ENCODE data around the gene CLEC16A. TPM values are rescaled to one million over a fixed set of nuclear protein-coding genes. Genes with fewer than 3 reads are reported as not detected.
A peak's percentile ranks its signal among the peaks of the same experiment; 100 is the strongest.

The CLEC16A gene
- total and polyA plus RNA-seq, 9 donors: 11.5 to 18.3 (median 14.9) TPM

- H3K4me3 ChIP-seq (ENCODE audit: low read length): no peak overlapping the region
- no CpG with 5 or more reads among the region's 5 CpGs for WGBS (ENCODE audit: insufficient coverage)
- H3K9me3 ChIP-seq (replicated peaks; ENCODE audit: control insufficient read depth, low read depth, low read length): no peaks in the 10 kb centered on the region
- H3K27me3 ChIP-seq (ENCODE audit: control insufficient read depth, insufficient read depth, low read length): no peaks in the 10 kb centered on the region
- peak overlapping the region; percentile 92 for H3K27ac ChIP-seq (ENCODE audit: low read length)
- H3K4me1 ChIP-seq (ENCODE audit: control insufficient read depth, insufficient read depth, low read length): peaks cover 17% of the 10 kb centered on the region
- DNase-seq: no peak
- peaks cover 42% of the 10 kb centered on the region for H3K36me3 ChIP-seq (ENCODE audit: control insufficient read depth, insufficient read depth, low read length)
These were observed 102.1 kb downstream of the CLEC16A start for GRCh38 chr16:11046382-11046931.

DNA sequence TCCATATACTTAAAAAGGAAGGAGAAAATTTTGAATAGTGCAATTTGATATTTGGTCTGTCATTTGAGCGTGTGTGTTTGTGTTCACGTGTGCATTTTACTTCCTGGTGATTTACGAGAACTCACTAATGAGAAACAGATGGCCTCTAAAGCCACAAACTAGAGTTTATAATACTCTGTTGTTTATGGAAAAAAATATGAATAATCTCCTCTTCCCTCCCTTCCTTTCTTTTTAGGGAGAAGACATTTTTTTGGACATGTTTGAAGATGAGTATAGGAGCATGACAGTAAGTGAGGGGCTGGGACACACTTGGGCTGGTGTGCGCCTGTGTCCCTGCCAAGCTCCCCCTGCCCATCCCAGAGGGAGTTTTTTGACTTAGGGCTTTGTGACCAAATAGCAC lies 102.7 kb downstream of the CLEC16A start:
- Histone ChIP-seq H3K27me3 (ENCODE audit: control insufficient read depth, insufficient read depth, low read length) (no peaks in the 10 kb centered on the region), H3K27ac (ENCODE audit: low read length) (peak overlapping the region; percentile 92), H3K9me3 (replicated peaks; ENCODE audit: control insufficient read depth, low read depth, low read length) (no peaks in the 10 kb centered on the region), H3K36me3 (ENCODE audit: control insufficient read depth, insufficient read depth, low read length) (peaks cover 44% of the 10 kb centered on the region), H3K4me3 (ENCODE audit: low read length) (no peak overlapping the region), H3K4me1 (ENCODE audit: control insufficient read depth, insufficient read depth, low read length) (peaks cover 17% of the 10 kb centered on the region)
- no CpG with 5 or more reads among the region's 4 CpGs for WGBS (ENCODE audit: insufficient coverage)
- peak; percentile 95 for DNase-seq

DNA sequence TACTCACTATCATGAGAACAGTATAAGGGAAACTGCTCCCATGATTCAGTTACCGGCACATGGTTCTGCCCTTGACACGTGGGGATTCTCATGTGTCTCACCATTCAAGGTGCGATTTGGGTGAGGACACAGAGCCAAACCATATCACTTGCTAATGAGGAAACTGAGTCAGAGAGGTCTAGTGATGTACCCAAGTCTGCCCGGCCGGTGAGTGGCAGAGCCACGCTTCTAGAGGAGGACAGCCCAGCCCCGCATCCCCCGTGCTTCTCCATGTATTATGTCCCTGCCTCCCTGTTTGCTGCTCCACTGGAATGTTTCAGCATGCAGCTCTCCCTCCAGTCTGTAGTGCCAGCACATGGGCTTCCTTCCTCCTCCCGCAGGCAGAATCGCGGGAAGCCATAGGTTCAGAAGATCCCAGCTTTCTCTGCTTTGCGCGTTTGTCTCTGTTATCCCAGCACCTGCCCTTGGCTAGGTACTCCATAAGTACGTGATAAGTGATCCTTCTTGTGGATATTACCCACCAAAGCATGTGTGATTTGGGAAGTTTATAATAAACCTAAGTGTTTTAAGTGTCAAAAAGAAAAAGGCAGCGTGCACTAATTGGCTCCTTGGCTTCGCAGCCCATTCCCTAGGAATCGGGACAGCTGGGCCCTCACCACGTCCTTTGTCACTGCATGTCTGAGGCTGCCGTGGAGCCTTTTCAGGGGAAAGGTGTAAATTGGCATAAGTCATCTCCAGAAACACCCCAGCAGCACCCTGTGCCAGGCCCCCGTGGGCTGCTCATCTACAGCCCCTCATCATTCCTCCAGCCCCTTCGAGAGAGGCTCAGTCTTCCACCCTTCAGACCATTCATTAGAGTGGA lies 103.8 kb downstream of the CLEC16A start:
- H3K27ac ChIP-seq (ENCODE audit: low read length): peak overlapping the region; percentile 92
- no peak for DNase-seq
- no peaks in the 10 kb centered on the region for H3K9me3 ChIP-seq (replicated peaks; ENCODE audit: control insufficient read depth, low read depth, low read length)
- H3K4me1 ChIP-seq (ENCODE audit: control insufficient read depth, insufficient read depth, low read length): peaks cover 17% of the 10 kb centered on the region
- no peaks in the 10 kb centered on the region for H3K27me3 ChIP-seq (ENCODE audit: control insufficient read depth, insufficient read depth, low read length)
- 75% methylated on average over 15 of the region's 21 CpGs for WGBS (ENCODE audit: insufficient coverage)
- H3K4me3 ChIP-seq (ENCODE audit: low read length): no peak overlapping the region
- peaks cover 42% of the 10 kb centered on the region for H3K36me3 ChIP-seq (ENCODE audit: control insufficient read depth, insufficient read depth, low read length)

DNA sequence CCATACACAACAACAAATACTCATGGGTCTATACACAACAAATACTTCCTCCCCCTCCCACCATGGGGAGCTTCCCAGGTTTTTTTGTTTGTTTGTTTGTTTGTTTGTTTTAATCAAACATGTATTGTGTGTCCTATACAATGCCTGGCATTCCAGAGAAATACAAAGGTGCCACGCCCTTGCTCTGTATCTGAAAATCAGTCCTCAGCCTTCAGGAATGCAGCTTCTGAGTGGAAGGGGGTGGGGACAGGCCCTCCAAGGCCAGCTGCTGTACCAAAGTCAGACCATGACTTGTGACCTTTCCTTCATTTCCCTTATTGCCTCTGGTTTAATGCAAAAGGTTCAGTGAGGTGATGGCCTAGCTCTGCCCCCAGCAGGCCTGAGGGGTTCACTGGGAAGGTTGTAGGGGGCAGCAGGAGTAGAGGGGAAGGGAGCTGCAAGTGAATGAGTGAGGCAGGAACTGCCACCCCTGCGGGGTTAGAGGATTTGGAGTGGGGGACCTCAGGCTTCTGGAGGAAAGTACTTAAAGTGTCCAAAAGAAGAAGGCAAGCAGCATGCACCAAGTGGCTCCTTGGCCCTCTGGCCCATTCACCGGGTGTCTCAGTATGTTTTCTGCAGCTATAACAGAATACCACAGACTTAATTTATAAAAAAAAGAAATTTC lies 105.2 kb downstream of the CLEC16A start:
- H3K36me3 ChIP-seq (ENCODE audit: control insufficient read depth, insufficient read depth, low read length): peaks cover 44% of the 10 kb centered on the region
- WGBS (ENCODE audit: insufficient coverage): no CpG with 5 or more reads among the region's 3 CpGs
- no peak overlapping the region for H3K27ac ChIP-seq (ENCODE audit: low read length)

DNA sequence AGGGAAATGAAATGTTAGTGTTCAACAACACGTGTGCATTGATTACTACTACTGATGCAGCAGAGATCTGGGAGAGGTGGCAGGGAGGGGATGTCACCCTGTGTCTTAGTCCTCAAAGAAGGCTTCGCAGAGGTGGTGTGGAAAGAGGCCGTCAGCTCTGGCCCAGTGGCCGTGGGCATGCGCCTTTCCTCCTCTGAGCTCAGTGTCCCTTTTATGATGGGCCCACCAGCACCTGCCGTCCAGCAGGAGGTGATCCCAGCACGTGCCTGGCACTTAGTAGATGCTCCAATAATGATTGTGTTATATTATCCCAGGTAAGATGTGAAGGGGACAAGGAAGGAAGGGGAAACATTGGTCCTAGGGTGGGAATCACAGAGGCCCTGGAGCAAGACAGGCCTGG lies 106.2 kb downstream of the CLEC16A start:
- no peaks in the 10 kb centered on the region for H3K27me3 ChIP-seq (ENCODE audit: control insufficient read depth, insufficient read depth, low read length)
- no peaks in the 10 kb centered on the region for H3K9me3 ChIP-seq (replicated peaks; ENCODE audit: control insufficient read depth, low read depth, low read length)
- H3K36me3 ChIP-seq (ENCODE audit: control insufficient read depth, insufficient read depth, low read length): peaks cover 41% of the 10 kb centered on the region
- DNase-seq: no peak
- 91% methylated on average over 5 of the region's 7 CpGs for WGBS (ENCODE audit: insufficient coverage)
- peaks cover 20% of the 10 kb centered on the region for H3K4me1 ChIP-seq (ENCODE audit: control insufficient read depth, insufficient read depth, low read length)
- H3K27ac ChIP-seq (ENCODE audit: low read length): no peak overlapping the region
- no peak overlapping the region for H3K4me3 ChIP-seq (ENCODE audit: low read length)

More for the DNA sequence above, 105.2 kb downstream of the CLEC16A start:
- no peak for DNase-seq
- no peaks in the 10 kb centered on the region for H3K9me3 ChIP-seq (replicated peaks; ENCODE audit: control insufficient read depth, low read depth, low read length)
- H3K4me3 ChIP-seq (ENCODE audit: low read length): no peak overlapping the region
- H3K27me3 ChIP-seq (ENCODE audit: control insufficient read depth, insufficient read depth, low read length): no peaks in the 10 kb centered on the region
- H3K4me1 ChIP-seq (ENCODE audit: control insufficient read depth, insufficient read depth, low read length): peaks cover 20% of the 10 kb centered on the region

- Histone ChIP-seq H3K27me3 (ENCODE audit: control insufficient read depth, insufficient read depth, low read length) (no peaks in the 10 kb centered on the region), H3K36me3 (ENCODE audit: control insufficient read depth, insufficient read depth, low read length) (peaks cover 41% of the 10 kb centered on the region), H3K4me1 (ENCODE audit: control insufficient read depth, insufficient read depth, low read length) (peaks cover 20% of the 10 kb centered on the region), H3K4me3 (ENCODE audit: low read length) (no peak overlapping the region), H3K9me3 (replicated peaks; ENCODE audit: control insufficient read depth, low read depth, low read length) (no peaks in the 10 kb centered on the region), H3K27ac (ENCODE audit: low read length) (no peak overlapping the region)
- no peak for DNase-seq
- WGBS (ENCODE audit: insufficient coverage): 79% methylated on average over 6 of the region's 7 CpGs
These were observed 106.6 kb downstream of the CLEC16A start for GRCh38 chr16:11050944-11051343.

DNA sequence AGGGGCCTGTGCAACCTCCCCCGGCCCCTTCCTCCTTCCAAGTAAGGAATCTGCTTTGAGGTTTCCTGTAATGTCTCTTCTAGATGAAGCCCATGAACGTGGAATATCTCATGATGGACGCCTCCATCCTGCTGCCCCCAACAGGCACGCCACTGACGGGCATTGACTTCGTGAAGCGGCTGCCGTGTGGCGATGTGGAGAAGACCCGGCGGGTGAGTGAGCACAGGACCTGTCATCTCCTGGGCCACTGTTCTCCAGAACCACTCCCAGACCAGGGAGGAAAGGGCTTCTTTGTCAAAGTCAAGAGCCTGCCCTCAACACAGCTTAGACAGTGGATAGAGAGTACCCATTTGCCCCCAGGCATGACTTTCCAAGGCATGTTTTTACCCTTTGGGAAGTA lies 107.1 kb downstream of the CLEC16A start:
- Histone ChIP-seq H3K4me1 (ENCODE audit: control insufficient read depth, insufficient read depth, low read length) (peaks cover 18% of the 10 kb centered on the region), H3K36me3 (ENCODE audit: control insufficient read depth, insufficient read depth, low read length) (peaks cover 41% of the 10 kb centered on the region), H3K27ac (ENCODE audit: low read length) (no peak overlapping the region), H3K9me3 (replicated peaks; ENCODE audit: control insufficient read depth, low read depth, low read length) (no peaks in the 10 kb centered on the region), H3K4me3 (ENCODE audit: low read length) (no peak overlapping the region), H3K27me3 (ENCODE audit: control insufficient read depth, insufficient read depth, low read length) (no peaks in the 10 kb centered on the region)
- no peak for DNase-seq
- WGBS (ENCODE audit: insufficient coverage): 95% methylated on average over 8 of the region's 11 CpGs

DNA sequence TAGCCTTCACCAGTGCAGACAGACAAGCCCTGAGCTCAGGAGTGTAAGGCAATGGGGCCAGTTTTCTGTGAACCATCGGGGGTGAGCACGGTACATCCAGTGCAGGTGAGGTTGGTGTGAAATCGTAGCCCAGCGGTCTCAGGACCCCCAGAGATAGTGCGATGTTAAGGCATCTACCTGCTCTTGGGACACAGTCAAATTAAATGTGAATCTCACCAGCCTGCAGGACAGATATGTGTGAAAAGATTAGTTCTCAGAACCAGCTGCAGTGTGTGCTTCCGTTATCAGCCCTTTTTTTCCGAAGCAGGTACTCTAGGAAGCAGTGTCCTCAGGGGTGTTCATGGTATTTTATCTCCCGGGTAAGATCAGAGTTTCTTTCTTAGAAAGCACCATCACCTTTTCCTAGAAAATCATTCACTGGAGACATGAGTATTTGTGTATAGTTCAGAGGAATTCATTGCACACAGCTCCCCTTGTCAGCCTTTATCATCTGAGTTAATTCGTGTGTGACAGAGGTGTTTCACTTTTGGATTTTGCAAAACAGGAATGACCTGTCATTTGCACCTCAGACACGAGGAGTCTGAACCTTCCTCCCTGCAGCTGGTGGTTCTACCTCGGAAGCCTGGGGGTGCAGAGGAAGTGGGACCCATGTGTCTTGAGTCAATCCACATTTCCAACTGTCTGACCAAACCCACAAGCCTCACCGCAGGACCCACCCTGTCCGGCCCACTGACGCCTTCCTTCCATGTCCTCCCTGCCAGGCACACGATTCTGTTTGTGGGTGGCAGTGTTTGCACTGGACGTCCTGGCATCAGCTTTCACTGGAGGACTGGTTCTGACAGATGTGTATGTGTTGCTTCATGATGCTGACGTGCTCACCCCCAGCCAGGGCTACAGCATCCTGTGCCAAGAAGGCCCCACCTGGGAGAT lies 107.8 kb downstream of the CLEC16A start:
- DNase-seq: no peak
- Histone ChIP-seq H3K27me3 (ENCODE audit: control insufficient read depth, insufficient read depth, low read length) (no peaks in the 10 kb centered on the region), H3K9me3 (replicated peaks; ENCODE audit: control insufficient read depth, low read depth, low read length) (no peaks in the 10 kb centered on the region), H3K4me1 (ENCODE audit: control insufficient read depth, insufficient read depth, low read length) (peaks cover 15% of the 10 kb centered on the region), H3K27ac (ENCODE audit: low read length) (no peak overlapping the region), H3K4me3 (ENCODE audit: low read length) (no peak overlapping the region), H3K36me3 (ENCODE audit: control insufficient read depth, insufficient read depth, low read length) (peaks cover 43% of the 10 kb centered on the region)
- WGBS (ENCODE audit: insufficient coverage): 88% methylated on average over 8 of the region's 17 CpGs

DNA sequence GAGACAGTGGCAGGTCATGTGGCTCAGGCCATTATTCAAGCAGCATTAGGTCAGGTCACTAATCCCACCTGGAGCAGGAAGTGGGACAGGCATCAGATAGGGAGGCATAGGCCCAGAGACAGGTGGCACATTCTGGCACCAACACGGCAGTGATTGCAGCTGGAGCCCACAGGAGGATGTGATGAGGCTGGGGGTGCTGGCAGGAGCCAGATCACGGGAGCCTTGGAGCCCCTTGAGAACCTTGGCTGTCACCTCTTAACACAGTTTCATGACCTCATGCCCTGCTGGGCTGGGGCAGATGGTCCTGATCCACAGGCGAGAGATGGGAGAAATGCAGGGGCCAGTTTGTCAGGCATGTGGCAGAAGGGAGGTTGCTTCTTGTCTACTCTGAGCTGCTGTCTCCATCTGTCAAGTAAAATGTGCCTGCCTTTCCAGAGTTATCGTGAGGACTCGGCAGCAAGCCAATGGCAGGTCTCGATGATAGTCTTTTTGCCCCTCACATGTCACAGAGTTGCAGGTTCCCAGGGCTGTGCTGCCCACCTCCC lies 109.6 kb downstream of the CLEC16A start:
- Histone ChIP-seq H3K27me3 (ENCODE audit: control insufficient read depth, insufficient read depth, low read length) (no peaks in the 10 kb centered on the region), H3K27ac (ENCODE audit: low read length) (no peak overlapping the region), H3K4me3 (ENCODE audit: low read length) (no peak overlapping the region), H3K9me3 (replicated peaks; ENCODE audit: control insufficient read depth, low read depth, low read length) (no peaks in the 10 kb centered on the region), H3K36me3 (ENCODE audit: control insufficient read depth, insufficient read depth, low read length) (peaks cover 35% of the 10 kb centered on the region), H3K4me1 (ENCODE audit: control insufficient read depth, insufficient read depth, low read length) (peaks cover 12% of the 10 kb centered on the region)
- WGBS (ENCODE audit: insufficient coverage): 77% methylated on average over 5 of the region's 6 CpGs
- DNase-seq: no peak

All from muscle of leg (tissue), 11 donors.